ENCODE data around the gene GABRR3. TPM values are rescaled to one million over a fixed set of nuclear protein-coding genes. Genes with fewer than 3 reads are reported as not detected.
A peak's percentile ranks its signal among the peaks of the same experiment; 100 is the strongest.

GABRR3 gene
- polyA plus RNA-seq, 1 of the 3 experiments (the other 2 are of a cell fraction) = not detected

- Histone ChIP-seq H3K9ac (no peak overlapping the region), H3K4me1 (ENCODE audit: control insufficient read depth in 1 of 2, insufficient read depth in 2 of 2, low read depth in 1 of 2, low read length in 1 of 2) (no peaks in the 10 kb centered on the region; a peak in 1 of 4 replicates), H3K36me3 (replicated peaks in 1 of 2; ENCODE audit: control insufficient read depth in 1 of 2, insufficient read depth in 2 of 2, low read length in 1 of 2) (no peaks in the 10 kb centered on the region), H3K27ac (ENCODE audit: low read depth in 2 of 2, low read length in 1 of 2) (no peak overlapping the region), H3K9me3 (no peaks in the 10 kb centered on the region), H3F3A (replicated peaks; ENCODE audit: insufficient read depth) (no peaks in the 10 kb centered on the region), H3K4me2 (no peak overlapping the region), H3K79me2 (ENCODE audit: insufficient read depth) (no peaks in the 10 kb centered on the region), H3K4me3 (ENCODE audit: low read depth in 2 of 2, low read length in 1 of 2) (no peak overlapping the region), H2AFZ (ENCODE audit: low read depth) (no peak overlapping the region), H3K27me3 (ENCODE audit: insufficient read depth) (no peaks in the 10 kb centered on the region), H4K20me1 (ENCODE audit: insufficient read depth) (no peaks in the 10 kb centered on the region), H3K9me2 (no peaks in the 10 kb centered on the region)
- TF ChIP-seq FOXM1 (IDR thresholded peaks at IDR 0.05; ENCODE audit: low read depth) (no peak), TCF12 (IDR thresholded peaks at IDR 0.05) (no peak), NRF1 (IDR thresholded peaks at IDR 0.05; ENCODE audit: low read depth, low read length) (no peak), EP300 (IDR thresholded peaks at IDR 0.05; ENCODE audit: borderline replicate concordance in 1 of 2, low read depth in 1 of 2, low read length in 1 of 2) (no peak), RXRA (IDR thresholded peaks at IDR 0.05; ENCODE audit: borderline replicate concordance, low read depth) (no peak), FOSL2 (IDR thresholded peaks at IDR 0.05; ENCODE audit: borderline replicate concordance, low read depth) (no peak), RAD21 (IDR thresholded peaks at IDR 0.05; ENCODE audit: low read length) (no peak)
- DNase-seq = no peak
- POLR2A ChIA-PET = no interaction called here
- CTCF ChIA-PET = interaction anchor here (0.7 to 7.9 kb wide), 9 partner anchors 10 to 953 kb away, joined by 3 to 82 read pairs (median 3); no protein-coding TSS in a partner anchor
- WGBS (ENCODE audit: low lambda C conversion rate) = 3% methylated on average over 1 of the region's 1 CpG
These were observed 6.2 kb upstream of the GABRR3 start for GRCh38 chr3:98041350-98041749.

GRCh38 chr3:98039322-98040024 lies 4.4 kb upstream of the GABRR3 start:
- no peaks in the 10 kb centered on the region for H3K9me2 ChIP-seq
- no peak overlapping the region for H3K9ac ChIP-seq
- no peak overlapping the region for H3K27ac ChIP-seq (ENCODE audit: low read depth in 2 of 2, low read length in 1 of 2)
- WGBS (ENCODE audit: low lambda C conversion rate) = 11% methylated on average over 13 of the region's 13 CpGs
- no peaks in the 10 kb centered on the region for H3K27me3 ChIP-seq (ENCODE audit: insufficient read depth)
- no peaks in the 10 kb centered on the region for H3K9me3 ChIP-seq
- H3K36me3 ChIP-seq (replicated peaks in 1 of 2; ENCODE audit: control insufficient read depth in 1 of 2, insufficient read depth in 2 of 2, low read length in 1 of 2) = no peaks in the 10 kb centered on the region
- no peaks in the 10 kb centered on the region for H4K20me1 ChIP-seq (ENCODE audit: insufficient read depth)
- DNase-seq = peak; percentile 42
- H3K4me1 ChIP-seq (ENCODE audit: control insufficient read depth in 1 of 2, insufficient read depth in 2 of 2, low read depth in 1 of 2, low read length in 1 of 2) = no peaks in the 10 kb centered on the region; a peak in 1 of 4 replicates
- H3K79me2 ChIP-seq (ENCODE audit: insufficient read depth) = no peaks in the 10 kb centered on the region
- peak overlapping the region; percentile 74 for H3K4me2 ChIP-seq
- ChIA-PET POLR2A (no interaction called here), CTCF (interaction anchor here (0.6 to 7.9 kb wide), 44 partner anchors 8 to 1591 kb away, joined by 3 to 82 read pairs (median 4); partner anchors contain the start of gene OR5K4)
- H3F3A ChIP-seq (replicated peaks; ENCODE audit: insufficient read depth) = no peaks in the 10 kb centered on the region
- peak overlapping the region; percentile 48 to 64 for H3K4me3 ChIP-seq (ENCODE audit: low read depth in 2 of 2, low read length in 1 of 2)
- peak; percentile 81 for TF ChIP-seq RAD21 (IDR thresholded peaks at IDR 0.05; ENCODE audit: low read length)
- TF ChIP-seq CTCF (IDR thresholded peaks at IDR 0.05) = peak; percentile 96
- no peak for TF ChIP-seq IRF3 (IDR thresholded peaks at IDR 0.05; ENCODE audit: low read depth, low read length)
- 0 out of 2 replicates have a peak, but pooled peaks have one; percentile 9 for TF ChIP-seq RCOR1 (IDR thresholded peaks at IDR 0.05; ENCODE audit: low read length)
- TF ChIP-seq SMC3 (IDR thresholded peaks at IDR 0.05; ENCODE audit: low read depth, low read length) = peak; percentile 58
- peak overlapping the region; percentile 85 for H2AFZ ChIP-seq (ENCODE audit: low read depth)
